ENCODE measurements around the gene VPS37B.

Gene VPS37B

GRCh38 chr12:122888232-122888752 is 7.6 kb downstream of the VPS37B start:
- H3K4me3 ChIP-seq (ENCODE audit: low read length), result peak overlapping the region; percentile 67
- H3K9me3 ChIP-seq (ENCODE audit: insufficient read depth, low read length), result no peaks in the 10 kb centered on the region
- H2AFZ ChIP-seq (ENCODE audit: low read depth, low read length), result 0 out of 2 replicates have a peak overlapping the region, but pooled peaks have one; percentile 34
- peaks cover 90% of the 10 kb centered on the region for H3K27me3 ChIP-seq (ENCODE audit: low read depth, low read length)
- H3K27ac ChIP-seq (ENCODE audit: low read length), result no peak overlapping the region
- peaks cover 18% of the 10 kb centered on the region for H4K20me1 ChIP-seq (ENCODE audit: insufficient read depth, low read length)
- peak overlapping the region; percentile 84 for H3K4me2 ChIP-seq (ENCODE audit: low read length)
- H3K79me2 ChIP-seq (ENCODE audit: low read length), result no peaks in the 10 kb centered on the region
- H3K36me3 ChIP-seq (replicated peaks; ENCODE audit: low read depth, low read length), result no peaks in the 10 kb centered on the region
- TF ChIP-seq CTCF (IDR thresholded peaks at IDR 0.05; ENCODE audit: low read depth, low read length) (no peak), EZH2phosphoT487 (IDR thresholded peaks at IDR 0.05; ENCODE audit: low read depth) (no peak)
- H3K9ac ChIP-seq (ENCODE audit: low read length), result no peak overlapping the region
- peaks cover 31% of the 10 kb centered on the region for H3K4me1 ChIP-seq (ENCODE audit: low read length)

GRCh38 chr12:122887819-122888212 is 8.1 kb downstream of the VPS37B start:
- H3K9me3 ChIP-seq (ENCODE audit: insufficient read depth, low read length), result no peaks in the 10 kb centered on the region
- H3K4me3 ChIP-seq (ENCODE audit: low read length), result peak overlapping the region; percentile 67
- H3K4me2 ChIP-seq (ENCODE audit: low read length), result peak overlapping the region; percentile 84
- no peaks in the 10 kb centered on the region for H3K36me3 ChIP-seq (replicated peaks; ENCODE audit: low read depth, low read length)
- H3K9ac ChIP-seq (ENCODE audit: low read length), result no peak overlapping the region
- H4K20me1 ChIP-seq (ENCODE audit: insufficient read depth, low read length), result peaks cover 18% of the 10 kb centered on the region
- H3K27me3 ChIP-seq (ENCODE audit: low read depth, low read length), result peaks cover 91% of the 10 kb centered on the region
- no peak overlapping the region for H2AFZ ChIP-seq (ENCODE audit: low read depth, low read length)
- H3K4me1 ChIP-seq (ENCODE audit: low read length), result peaks cover 28% of the 10 kb centered on the region
- no peaks in the 10 kb centered on the region for H3K79me2 ChIP-seq (ENCODE audit: low read length)
- no peak for TF ChIP-seq EZH2phosphoT487 (IDR thresholded peaks at IDR 0.05; ENCODE audit: low read depth)
- no peak for TF ChIP-seq CTCF (IDR thresholded peaks at IDR 0.05; ENCODE audit: low read depth, low read length)
- H3K27ac ChIP-seq (ENCODE audit: low read length), result no peak overlapping the region

GRCh38 chr12:122886851-122887818 is 8.8 kb downstream of the VPS37B start:
- no peak for TF ChIP-seq CTCF (IDR thresholded peaks at IDR 0.05; ENCODE audit: low read depth, low read length)
- TF ChIP-seq EZH2phosphoT487 (IDR thresholded peaks at IDR 0.05; ENCODE audit: low read depth), result no peak
- H3K36me3 ChIP-seq (replicated peaks; ENCODE audit: low read depth, low read length), result no peaks in the 10 kb centered on the region
- H3K27me3 ChIP-seq (ENCODE audit: low read depth, low read length), result peaks cover 92% of the 10 kb centered on the region
- peak overlapping the region; percentile 67 for H3K4me3 ChIP-seq (ENCODE audit: low read length)
- no peak overlapping the region for H3K9ac ChIP-seq (ENCODE audit: low read length)
- H2AFZ ChIP-seq (ENCODE audit: low read depth, low read length), result no peak overlapping the region
- H3K79me2 ChIP-seq (ENCODE audit: low read length), result no peaks in the 10 kb centered on the region
- H3K4me1 ChIP-seq (ENCODE audit: low read length), result peaks cover 28% of the 10 kb centered on the region
- H3K9me3 ChIP-seq (ENCODE audit: insufficient read depth, low read length), result no peaks in the 10 kb centered on the region
- peaks cover 21% of the 10 kb centered on the region for H4K20me1 ChIP-seq (ENCODE audit: insufficient read depth, low read length)
- H3K27ac ChIP-seq (ENCODE audit: low read length), result no peak overlapping the region
- H3K4me2 ChIP-seq (ENCODE audit: low read length), result peak overlapping the region; percentile 84

- no peaks in the 10 kb centered on the region for H3K79me2 ChIP-seq (ENCODE audit: low read length)
- peaks cover 21% of the 10 kb centered on the region for H4K20me1 ChIP-seq (ENCODE audit: insufficient read depth, low read length)
- no peak overlapping the region for H2AFZ ChIP-seq (ENCODE audit: low read depth, low read length)
- H3K36me3 ChIP-seq (replicated peaks; ENCODE audit: low read depth, low read length), result no peaks in the 10 kb centered on the region
- H3K9ac ChIP-seq (ENCODE audit: low read length), result no peak overlapping the region
- no peaks in the 10 kb centered on the region for H3K9me3 ChIP-seq (ENCODE audit: insufficient read depth, low read length)
- H3K4me2 ChIP-seq (ENCODE audit: low read length), result no peak overlapping the region
- H3K27ac ChIP-seq (ENCODE audit: low read length), result no peak overlapping the region
- H3K27me3 ChIP-seq (ENCODE audit: low read depth, low read length), result peaks cover 92% of the 10 kb centered on the region
- H3K4me3 ChIP-seq (ENCODE audit: low read length), result no peak overlapping the region
- peaks cover 28% of the 10 kb centered on the region for H3K4me1 ChIP-seq (ENCODE audit: low read length)
- TF ChIP-seq CTCF (IDR thresholded peaks at IDR 0.05; ENCODE audit: low read depth, low read length) (no peak), EZH2phosphoT487 (IDR thresholded peaks at IDR 0.05; ENCODE audit: low read depth) (no peak)
These were observed 9.8 kb downstream of the VPS37B start for GRCh38 chr12:122886161-122886560.
